GM21515 (cell line): ENCODE results near the gene TACC2.

ENCODE experiments used
- ATAC-seq: cut with Tn5 transposase; IDR thresholded peaks from one replicate; pipeline ENCODE4 v1.9.1; 2021; ENCODE audit not compliant: unreplicated experiment

The TACC2 gene

GRCh38 chr10:122142641-122143237 lies 153.8 kb downstream of the TACC2 start:
- no peak for ATAC-seq

GRCh38 chr10:122143238-122143841 lies 154.4 kb downstream of the TACC2 start:
- no peak for ATAC-seq

- ATAC-seq, result no peak
Observed at GRCh38 chr10:122144199-122144598, 155.2 kb downstream of the TACC2 start.

GRCh38 chr10:122145113-122145512 lies 156.2 kb downstream of the TACC2 start:
- ATAC-seq, result no peak

GRCh38 chr10:122147663-122148062 lies 158.7 kb downstream of the TACC2 start:
- no peak for ATAC-seq

GRCh38 chr10:122148876-122149560 lies 160.1 kb downstream of the TACC2 start:
- no peak for ATAC-seq

GRCh38 chr10:122149561-122150505 lies 160.9 kb downstream of the TACC2 start:
- no peak for ATAC-seq

- ATAC-seq, result no peak
Observed at GRCh38 chr10:122151121-122151694, 162.2 kb downstream of the TACC2 start.

GRCh38 chr10:122152544-122152943 lies 163.6 kb downstream of the TACC2 start:
- no peak for ATAC-seq

- ATAC-seq, result no peak
Observed at GRCh38 chr10:122154031-122154544, 165.1 kb downstream of the TACC2 start.

GRCh38 chr10:122154545-122155366 lies 165.8 kb downstream of the TACC2 start:
- no peak for ATAC-seq

- no peak for ATAC-seq
Observed at GRCh38 chr10:122157451-122157850, 168.5 kb downstream of the TACC2 start.

GRCh38 chr10:122158362-122158761 lies 169.4 kb downstream of the TACC2 start:
- ATAC-seq, result no peak

- ATAC-seq, result no peak
Observed at GRCh38 chr10:122159141-122159970, 170.4 kb downstream of the TACC2 start.

- no peak for ATAC-seq
Observed at GRCh38 chr10:122161795-122162194, 172.8 kb downstream of the TACC2 start.

GRCh38 chr10:122162671-122163173 lies 173.8 kb downstream of the TACC2 start:
- ATAC-seq, result no peak

- no peak for ATAC-seq
Observed at GRCh38 chr10:122163174-122164022, 174.4 kb downstream of the TACC2 start.
